WTC11 (cell line): ENCODE results near the gene IQCF6. TPM values are rescaled to one million over a fixed set of nuclear protein-coding genes. Genes with fewer than 3 reads are reported as not detected.
"Not testable (repeated sequence)": the region's sequence is repeated elsewhere in the genome, so short reads cannot be mapped to it uniquely, and the experiment has no call there.

ENCODE experiments used
- ATAC-seq: fragments of 200-7000 bp; cut with Tn5 transposase; 2 replicates; pipeline ENCODE4 v1.10.0; 2021; ENCODE audit warnings: mild to moderate bottlenecking, moderate library complexity
- CTCF ChIA-PET: fragments of 300-600 bp; sonication (Branson Sonifier 250); formaldehyde crosslinking; loops from one replicate; lab custom pipeline; 2021; ENCODE audit warnings: antibody characterized with exemption; lab: Charles Lee
- POLR2A ChIA-PET: fragments of 350-600 bp; sonication (Branson Sonifier 250); formaldehyde crosslinking; loops from one replicate; lab custom pipeline; 2021; ENCODE audit warnings: antibody characterized with exemption; lab: Charles Lee
- DNase-seq: peaks from one replicate; pipeline ENCODE4 v3.0.0; 2021; ENCODE audit warnings: low spot score
- H3K27ac Mint-ChIP-seq: 2 replicates; pipeline ENCODE4 v1.8.0; 2021; ENCODE audit warnings: mixed read lengths
- H3K27me3 Mint-ChIP-seq: 2 replicates; pipeline ENCODE4 v1.8.0; 2021; ENCODE audit warnings: low read depth, mild to moderate bottlenecking, moderate library complexity, mixed read lengths
- H3K36me3 Mint-ChIP-seq: 2 replicates; pipeline ENCODE4 v1.8.0; 2021; ENCODE audit warnings: mixed read lengths
- H3K4me1 Mint-ChIP-seq: 2 replicates; pipeline ENCODE4 v1.8.0; 2022; ENCODE audit warnings: mixed read lengths
- H3K4me3 Mint-ChIP-seq: 2 replicates; pipeline ENCODE4 v1.8.0; 2021; ENCODE audit warnings: mild to moderate bottlenecking, moderate library complexity, mixed read lengths
- H3K9me3 Mint-ChIP-seq: 2 replicates; pipeline ENCODE4 v1.8.0; 2021; ENCODE audit warnings: mixed read lengths
- ATF6 ChIP-seq: sonication (generic); formaldehyde crosslinking; IDR thresholded peaks from 2 replicates; pipeline ENCODE4 v1.8.1; 2023; ENCODE audit warnings: mild to moderate bottlenecking, missing genetic modification reagents
- ELF4 ChIP-seq: sonication (generic); formaldehyde crosslinking; IDR thresholded peaks from 2 replicates; pipeline ENCODE4 v1.8.1; 2022; ENCODE audit warnings: low read depth, mild to moderate bottlenecking, moderate library complexity, missing genetic modification reagents
- EMX1 ChIP-seq: fragments of 250-450 bp; sonication (Bioruptor Pico); IDR thresholded peaks from 2 replicates; pipeline ENCODE4 v1.8.0; 2021; ENCODE audit warnings: mild to moderate bottlenecking
- NFATC4 ChIP-seq: fragments of 250-450 bp; sonication (Bioruptor Pico); IDR thresholded peaks from 2 replicates; pipeline ENCODE4 v1.9.0; 2021; ENCODE audit warnings: mild to moderate bottlenecking
- NFYB ChIP-seq: sonication (generic); formaldehyde crosslinking; conservative IDR thresholded peaks from 2 replicates; pipeline ENCODE4 v1.8.0; 2022; ENCODE audit warnings: low read depth, missing genetic modification reagents
- OVOL2 ChIP-seq: fragments of 250-450 bp; sonication (Bioruptor Pico); IDR thresholded peaks from 2 replicates; pipeline ENCODE4 v1.9.0; 2021; ENCODE audit warnings: mild to moderate bottlenecking, borderline replicate concordance
- RELA ChIP-seq: sonication (generic); formaldehyde crosslinking; IDR thresholded peaks from 2 replicates; pipeline ENCODE4 v1.8.1; 2022; ENCODE audit warnings: missing genetic modification reagents, mild to moderate bottlenecking, borderline replicate concordance
- SMAD3 ChIP-seq: sonication (generic); formaldehyde crosslinking; IDR thresholded peaks from 2 replicates; pipeline ENCODE4 v1.8.0; 2022; ENCODE audit warnings: missing genetic modification reagents, mild to moderate bottlenecking, borderline replicate concordance
- SMAD4 ChIP-seq: sonication (generic); formaldehyde crosslinking; IDR thresholded peaks from 2 replicates; pipeline ENCODE4 v1.8.0; 2022; ENCODE audit warnings: mild to moderate bottlenecking, missing genetic modification reagents
- ZNF232 ChIP-seq: sonication (generic); formaldehyde crosslinking; IDR thresholded peaks from 2 replicates; pipeline ENCODE4 v1.8.0; 2022; ENCODE audit warnings: mild to moderate bottlenecking, missing genetic modification reagents
- ZNF281 ChIP-seq: sonication (generic); formaldehyde crosslinking; IDR thresholded peaks from 2 replicates; pipeline ENCODE4 v1.8.0; 2023; ENCODE audit warnings: mild to moderate bottlenecking, missing genetic modification reagents
- total RNA-seq: library from RNA; stranded (reverse); gene quantifications from 3 replicates; pipeline ENCODE4 v1.2.3, GENCODE V29; 2021
- TF ChIP-seq, protein P1 (sequence below): sonication (generic); formaldehyde crosslinking; IDR thresholded peaks from 2 replicates; pipeline ENCODE4 v1.8.1; 2023; ENCODE audit warnings: mild to moderate bottlenecking, missing genetic modification reagents, borderline replicate concordance
- TF ChIP-seq, protein P2 (sequence below): fragments of 250-450 bp; sonication (Bioruptor Pico); IDR thresholded peaks from 2 replicates; pipeline ENCODE4 v1.9.0; 2021; ENCODE audit warnings: mild to moderate bottlenecking, borderline replicate concordance
- TF ChIP-seq, protein P3 (sequence below): sonication (generic); formaldehyde crosslinking; IDR thresholded peaks from 2 replicates; pipeline ENCODE4 v1.8.0; 2023; ENCODE audit warnings: missing genetic modification reagents
- TF ChIP-seq, protein P4 (sequence below): fragments of 250-450 bp; sonication (Bioruptor Pico); IDR thresholded peaks from 2 replicates; pipeline ENCODE4 v1.9.0; 2021; ENCODE audit warnings: moderate library complexity, mild to moderate bottlenecking, inconsistent platforms, borderline replicate concordance

IQCF6 gene
- total RNA-seq, 1 experiment from 2014 or later = not detected

DNA sequence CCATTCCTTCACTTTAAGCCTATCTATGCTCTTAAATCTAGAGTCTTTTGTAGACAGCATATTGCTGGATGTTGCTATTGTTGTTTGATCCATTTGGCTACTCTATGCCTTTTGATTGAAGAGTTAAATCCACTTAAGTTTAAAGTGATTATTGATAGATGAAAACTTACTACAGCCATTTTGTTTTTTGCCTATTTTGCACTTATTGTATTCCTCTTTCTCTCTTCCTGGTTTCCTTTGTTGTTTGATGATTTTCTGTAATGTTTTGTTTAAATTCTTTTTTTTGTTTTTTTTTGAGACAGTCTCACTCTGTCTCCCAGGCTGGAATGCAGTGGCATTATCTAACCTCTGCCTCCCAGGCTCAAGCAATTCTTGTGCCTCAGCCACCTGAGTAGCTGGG, 19.8 kb downstream of the IQCF6 start:
- Mint-ChIP-seq H3K27me3 (peaks cover 4% of the 10 kb centered on the region; the same call in 1 of the 2 replicates), H3K4me1 (no peaks in the 10 kb centered on the region), H3K27ac (no peak overlapping the region)
- POLR2A ChIA-PET = no interaction called here
- TF ChIP-seq, protein P1, sequence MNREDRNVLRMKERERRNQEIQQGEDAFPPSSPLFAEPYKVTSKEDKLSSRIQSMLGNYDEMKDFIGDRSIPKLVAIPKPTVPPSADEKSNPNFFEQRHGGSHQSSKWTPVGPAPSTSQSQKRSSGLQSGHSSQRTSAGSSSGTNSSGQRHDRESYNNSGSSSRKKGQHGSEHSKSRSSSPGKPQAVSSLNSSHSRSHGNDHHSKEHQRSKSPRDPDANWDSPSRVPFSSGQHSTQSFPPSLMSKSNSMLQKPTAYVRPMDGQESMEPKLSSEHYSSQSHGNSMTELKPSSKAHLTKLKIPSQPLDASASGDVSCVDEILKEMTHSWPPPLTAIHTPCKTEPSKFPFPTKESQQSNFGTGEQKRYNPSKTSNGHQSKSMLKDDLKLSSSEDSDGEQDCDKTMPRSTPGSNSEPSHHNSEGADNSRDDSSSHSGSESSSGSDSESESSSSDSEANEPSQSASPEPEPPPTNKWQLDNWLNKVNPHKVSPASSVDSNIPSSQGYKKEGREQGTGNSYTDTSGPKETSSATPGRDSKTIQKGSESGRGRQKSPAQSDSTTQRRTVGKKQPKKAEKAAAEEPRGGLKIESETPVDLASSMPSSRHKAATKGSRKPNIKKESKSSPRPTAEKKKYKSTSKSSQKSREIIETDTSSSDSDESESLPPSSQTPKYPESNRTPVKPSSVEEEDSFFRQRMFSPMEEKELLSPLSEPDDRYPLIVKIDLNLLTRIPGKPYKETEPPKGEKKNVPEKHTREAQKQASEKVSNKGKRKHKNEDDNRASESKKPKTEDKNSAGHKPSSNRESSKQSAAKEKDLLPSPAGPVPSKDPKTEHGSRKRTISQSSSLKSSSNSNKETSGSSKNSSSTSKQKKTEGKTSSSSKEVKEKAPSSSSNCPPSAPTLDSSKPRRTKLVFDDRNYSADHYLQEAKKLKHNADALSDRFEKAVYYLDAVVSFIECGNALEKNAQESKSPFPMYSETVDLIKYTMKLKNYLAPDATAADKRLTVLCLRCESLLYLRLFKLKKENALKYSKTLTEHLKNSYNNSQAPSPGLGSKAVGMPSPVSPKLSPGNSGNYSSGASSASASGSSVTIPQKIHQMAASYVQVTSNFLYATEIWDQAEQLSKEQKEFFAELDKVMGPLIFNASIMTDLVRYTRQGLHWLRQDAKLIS = no peak
- TF ChIP-seq ELF4 (no peak), ZNF281 (CRISPR knock-in tag) (no peak), RELA (CRISPR knock-in tag) (no peak)
- TF ChIP-seq, protein P2, sequence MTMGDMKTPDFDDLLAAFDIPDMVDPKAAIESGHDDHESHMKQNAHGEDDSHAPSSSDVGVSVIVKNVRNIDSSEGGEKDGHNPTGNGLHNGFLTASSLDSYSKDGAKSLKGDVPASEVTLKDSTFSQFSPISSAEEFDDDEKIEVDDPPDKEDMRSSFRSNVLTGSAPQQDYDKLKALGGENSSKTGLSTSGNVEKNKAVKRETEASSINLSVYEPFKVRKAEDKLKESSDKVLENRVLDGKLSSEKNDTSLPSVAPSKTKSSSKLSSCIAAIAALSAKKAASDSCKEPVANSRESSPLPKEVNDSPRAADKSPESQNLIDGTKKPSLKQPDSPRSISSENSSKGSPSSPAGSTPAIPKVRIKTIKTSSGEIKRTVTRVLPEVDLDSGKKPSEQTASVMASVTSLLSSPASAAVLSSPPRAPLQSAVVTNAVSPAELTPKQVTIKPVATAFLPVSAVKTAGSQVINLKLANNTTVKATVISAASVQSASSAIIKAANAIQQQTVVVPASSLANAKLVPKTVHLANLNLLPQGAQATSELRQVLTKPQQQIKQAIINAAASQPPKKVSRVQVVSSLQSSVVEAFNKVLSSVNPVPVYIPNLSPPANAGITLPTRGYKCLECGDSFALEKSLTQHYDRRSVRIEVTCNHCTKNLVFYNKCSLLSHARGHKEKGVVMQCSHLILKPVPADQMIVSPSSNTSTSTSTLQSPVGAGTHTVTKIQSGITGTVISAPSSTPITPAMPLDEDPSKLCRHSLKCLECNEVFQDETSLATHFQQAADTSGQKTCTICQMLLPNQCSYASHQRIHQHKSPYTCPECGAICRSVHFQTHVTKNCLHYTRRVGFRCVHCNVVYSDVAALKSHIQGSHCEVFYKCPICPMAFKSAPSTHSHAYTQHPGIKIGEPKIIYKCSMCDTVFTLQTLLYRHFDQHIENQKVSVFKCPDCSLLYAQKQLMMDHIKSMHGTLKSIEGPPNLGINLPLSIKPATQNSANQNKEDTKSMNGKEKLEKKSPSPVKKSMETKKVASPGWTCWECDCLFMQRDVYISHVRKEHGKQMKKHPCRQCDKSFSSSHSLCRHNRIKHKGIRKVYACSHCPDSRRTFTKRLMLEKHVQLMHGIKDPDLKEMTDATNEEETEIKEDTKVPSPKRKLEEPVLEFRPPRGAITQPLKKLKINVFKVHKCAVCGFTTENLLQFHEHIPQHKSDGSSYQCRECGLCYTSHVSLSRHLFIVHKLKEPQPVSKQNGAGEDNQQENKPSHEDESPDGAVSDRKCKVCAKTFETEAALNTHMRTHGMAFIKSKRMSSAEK = no peak
- TF ChIP-seq, protein P3, sequence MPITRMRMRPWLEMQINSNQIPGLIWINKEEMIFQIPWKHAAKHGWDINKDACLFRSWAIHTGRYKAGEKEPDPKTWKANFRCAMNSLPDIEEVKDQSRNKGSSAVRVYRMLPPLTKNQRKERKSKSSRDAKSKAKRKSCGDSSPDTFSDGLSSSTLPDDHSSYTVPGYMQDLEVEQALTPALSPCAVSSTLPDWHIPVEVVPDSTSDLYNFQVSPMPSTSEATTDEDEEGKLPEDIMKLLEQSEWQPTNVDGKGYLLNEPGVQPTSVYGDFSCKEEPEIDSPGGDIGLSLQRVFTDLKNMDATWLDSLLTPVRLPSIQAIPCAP = no peak
- TF ChIP-seq, all 79 proteins: peak for 0
- DNase-seq (no peak), ATAC-seq (no peak)
- Mint-ChIP-seq H3K36me3 (peaks cover 34% of the 10 kb centered on the region), H3K9me3 (peaks cover 72% of the 10 kb centered on the region), H3K4me3 (no peak overlapping the region)
- CTCF ChIA-PET = interaction anchor here (1.2 kb wide), 1 partner anchor 61 kb away, joined by 3 read pairs; no protein-coding TSS in a partner anchor

GRCh38 chr3:51753763-51754750, 25.0 kb downstream of the IQCF6 start:
- peaks cover 63% of the 10 kb centered on the region for H3K9me3 Mint-ChIP-seq
- DNase-seq, H3K27me3 Mint-ChIP-seq, POLR2A ChIA-PET, H3K27ac Mint-ChIP-seq, H3K4me3 Mint-ChIP-seq, ATAC-seq: not testable (repeated sequence)
- CTCF ChIA-PET = interaction anchor here (0.7 to 1.5 kb wide), 2 partner anchors 35 to 165 kb away, joined by 3 to 4 read pairs; no protein-coding TSS in a partner anchor
- H3K36me3 Mint-ChIP-seq = peaks cover 25% of the 10 kb centered on the region
- H3K4me1 Mint-ChIP-seq = peaks cover 24% of the 10 kb centered on the region

DNA sequence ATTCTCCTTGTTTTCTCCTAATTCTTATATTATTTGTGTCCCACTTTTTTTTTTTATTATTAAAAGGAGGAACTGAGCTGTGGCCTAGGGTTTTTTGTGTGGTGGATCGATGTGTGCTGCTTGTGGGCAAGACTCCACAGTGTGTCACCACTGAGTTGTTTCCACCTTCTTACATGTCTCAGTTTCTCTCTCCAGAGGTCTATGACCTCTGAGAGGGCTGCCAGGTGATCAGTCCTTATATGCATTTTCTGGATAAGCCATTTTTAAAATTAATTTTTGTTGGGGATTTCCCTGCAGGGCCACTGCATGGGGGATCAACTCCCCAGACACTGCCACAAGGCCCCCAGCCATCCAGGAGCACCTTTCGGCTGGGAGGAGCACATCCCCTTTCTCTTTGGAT, 27.8 kb downstream of the IQCF6 start:
- Mint-ChIP-seq H3K4me3 (no peak overlapping the region), H3K4me1 (peaks cover 24% of the 10 kb centered on the region), H3K27ac (no peak overlapping the region), H3K27me3 (peaks cover 4% of the 10 kb centered on the region), H3K36me3 (peaks cover 28% of the 10 kb centered on the region), H3K9me3 (peaks cover 51% of the 10 kb centered on the region)
- ATAC-seq (no peak), DNase-seq (no peak)
- ChIA-PET CTCF (interaction anchor here (1.1 to 2.6 kb wide), 2 partner anchors 32 to 69 kb away, joined by 6 to 10 read pairs; no protein-coding TSS in a partner anchor), POLR2A (no interaction called here)
- TF ChIP-seq NFATC4 (CRISPR knock-in tag) (no peak), NFYB (CRISPR knock-in tag) (no peak), SMAD4 (CRISPR knock-in tag) (no peak), ZNF232 (CRISPR knock-in tag) (no peak), SMAD3 (CRISPR knock-in tag) (no peak), ATF6 (CRISPR knock-in tag) (no peak), EMX1 (CRISPR knock-in tag) (no peak), OVOL2 (no peak)
- TF ChIP-seq, protein P4, sequence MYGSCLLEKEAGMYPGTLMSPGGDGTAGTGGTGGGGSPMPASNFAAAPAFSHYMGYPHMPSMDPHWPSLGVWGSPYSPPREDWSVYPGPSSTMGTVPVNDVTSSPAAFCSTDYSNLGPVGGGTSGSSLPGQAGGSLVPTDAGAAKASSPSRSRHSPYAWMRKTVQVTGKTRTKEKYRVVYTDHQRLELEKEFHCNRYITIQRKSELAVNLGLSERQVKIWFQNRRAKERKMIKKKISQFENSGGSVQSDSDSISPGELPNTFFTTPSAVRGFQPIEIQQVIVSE = no peak
